SK-N-MC (cell line): ENCODE measurements around the gene CAST.
A peak's percentile ranks its signal among the peaks of the same experiment; 100 is the strongest.

Source experiments
- DNase-seq: peaks from one replicate; pipeline ENCODE4 v3.0.0-alpha.2; 2011; ENCODE audit warnings: low read depth, low spot score
- H3K27ac ChIP-seq: fragments of 200-600 bp; sonication (generic); 2 replicates; pipeline ENCODE4 v1.5.1; 2016; ENCODE audit warnings: mixed run types
- H3K36me3 ChIP-seq: fragments of 200-600 bp; sonication (generic); 2 replicates; pipeline ENCODE4 v1.6.1; 2017; ENCODE audit warnings: antibody characterized with exemption, low read length, mixed read lengths; ENCODE audit not compliant: insufficient read depth
- H3K4me3 ChIP-seq: fragments of 200-600 bp; sonication (generic); 2 replicates; pipeline ENCODE4 v1.5.1; 2016
- H3K9ac ChIP-seq: fragments of 200-600 bp; sonication (generic); 2 replicates; pipeline ENCODE4 v1.8.0; 2017; ENCODE audit warnings: mixed run types, mixed read lengths; ENCODE audit not compliant: insufficient read length
- H3K9me3 ChIP-seq: fragments of 200-600 bp; sonication (generic); 2 replicates; pipeline ENCODE4 v1.6.1; 2017; ENCODE audit warnings: low read depth, mild to moderate bottlenecking, antibody characterized with exemption, low read length, moderate library complexity, mixed read lengths
- EZH2 ChIP-seq: fragments of 200-600 bp; sonication (generic); IDR thresholded peaks from one replicate; pipeline ENCODE4 v1.6.1; 2017; ENCODE audit warnings: antibody characterized with exemption
- FOXP2 ChIP-seq: optimal IDR thresholded peaks from 2 replicates; pipeline ENCODE3; 2011; ENCODE audit warnings: mild to moderate bottlenecking, moderate library complexity; ENCODE audit not compliant: insufficient read depth; ENCODE audit errors: extremely low read length, control extremely low read depth
- POLR2AphosphoS5 ChIP-seq: IDR thresholded peaks from 2 replicates; pipeline ENCODE4 v1.6.1; 2012; ENCODE audit warnings: mild to moderate bottlenecking, low read depth, low read length, borderline replicate concordance

The CAST gene

DNA sequence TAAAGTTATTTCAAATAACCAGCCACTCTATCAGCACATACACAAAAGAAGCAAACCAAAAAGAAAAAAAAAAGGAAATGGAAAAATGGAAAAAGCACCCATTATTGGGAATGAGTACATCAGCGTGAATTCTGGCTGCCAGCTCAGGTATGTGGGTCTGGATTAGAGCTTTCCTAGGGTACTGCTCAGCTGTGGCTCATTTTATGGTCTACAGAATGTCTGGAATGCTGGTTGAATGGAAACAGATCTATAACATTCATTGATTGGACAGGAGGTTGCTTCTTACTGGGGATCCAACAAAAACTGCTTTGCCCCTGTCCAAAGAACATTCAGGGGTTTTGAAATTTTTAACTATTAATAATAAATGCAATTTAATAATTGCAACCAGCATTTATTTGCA, 3.9 kb upstream of the CAST start:
- TF ChIP-seq EZH2, result no peak
- no peak for TF ChIP-seq POLR2AphosphoS5
- no peak for TF ChIP-seq FOXP2
- Histone ChIP-seq H3K9ac (no peak overlapping the region), H3K9me3 (no peaks in the 10 kb centered on the region), H3K36me3 (no peaks in the 10 kb centered on the region), H3K4me3 (no peak overlapping the region), H3K27ac (no peak overlapping the region)
- no peak for DNase-seq

DNA sequence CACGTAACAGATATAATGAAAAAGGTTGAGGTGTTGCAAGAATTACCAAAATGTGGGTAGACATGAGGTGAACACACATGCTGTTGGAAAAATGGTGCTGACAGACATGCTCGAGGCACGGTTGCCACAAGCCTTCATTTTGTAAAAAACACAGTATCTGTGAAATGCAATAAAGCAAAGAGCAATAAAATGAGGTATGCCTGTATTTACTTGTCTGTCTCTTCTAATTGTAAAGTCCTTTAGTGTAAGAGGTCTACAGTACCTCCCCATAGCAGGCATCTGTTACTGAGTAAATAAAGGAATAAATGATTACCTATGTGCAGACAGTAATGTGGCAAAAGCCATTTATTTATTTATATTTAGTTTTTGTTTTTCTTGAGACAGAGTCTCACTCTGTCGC, 3.0 kb upstream of the CAST start:
- H3K36me3 ChIP-seq, result no peaks in the 10 kb centered on the region
- no peak overlapping the region for H3K4me3 ChIP-seq
- no peak for DNase-seq
- no peak for TF ChIP-seq FOXP2
- TF ChIP-seq EZH2, result no peak
- no peaks in the 10 kb centered on the region for H3K9me3 ChIP-seq
- no peak overlapping the region for H3K9ac ChIP-seq
- no peak overlapping the region for H3K27ac ChIP-seq

DNA sequence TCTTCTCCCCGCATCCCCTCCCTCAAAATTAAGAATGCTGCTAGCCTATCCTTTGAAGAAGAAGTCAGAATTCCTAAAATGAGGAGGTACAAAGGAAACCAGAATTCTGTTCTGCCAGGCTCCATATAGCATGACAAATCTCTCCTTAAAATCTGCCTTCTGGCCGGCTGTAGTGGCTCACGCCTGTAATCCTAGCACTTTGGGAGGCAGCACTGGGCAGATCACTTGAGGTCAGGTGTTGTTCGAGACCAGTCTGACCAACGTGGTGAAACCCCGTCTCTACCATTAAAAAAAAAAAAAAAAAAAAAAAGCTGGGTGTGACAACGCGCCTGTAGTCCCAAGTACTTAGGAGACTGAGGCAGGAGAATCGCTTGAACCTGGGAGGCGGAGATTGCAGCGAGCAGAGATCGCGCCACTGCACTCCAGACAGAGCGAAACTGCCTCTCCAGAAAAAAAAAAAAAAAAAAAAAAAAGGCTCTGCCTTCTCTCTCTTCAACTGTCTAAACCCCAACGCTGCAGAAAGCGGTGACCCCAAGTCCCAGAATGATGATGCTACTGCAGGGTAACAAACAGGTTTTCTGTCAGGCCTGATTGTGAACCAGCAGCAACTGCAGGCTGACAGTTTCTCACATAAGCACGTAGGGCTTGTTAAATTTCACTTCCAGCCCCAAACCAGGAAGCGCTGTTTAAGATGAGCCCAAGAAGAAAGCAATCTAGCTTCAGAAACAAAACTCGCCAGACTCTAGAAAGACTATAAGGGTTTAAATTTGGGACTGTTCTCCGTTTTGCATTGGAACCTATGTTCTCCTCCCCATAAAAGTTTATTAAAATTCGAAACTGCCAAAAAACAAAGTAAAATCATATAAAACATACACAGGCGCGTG, 963 bp upstream of the CAST start:
- H3K36me3 ChIP-seq, result no peaks in the 10 kb centered on the region
- peak overlapping the region; percentile 93 for H3K4me3 ChIP-seq
- H3K27ac ChIP-seq, result no peak overlapping the region
- TF ChIP-seq FOXP2, result no peak
- no peak for TF ChIP-seq EZH2
- no peak for TF ChIP-seq POLR2AphosphoS5
- DNase-seq, result no peak
- H3K9ac ChIP-seq, result peak overlapping the region; percentile 57
- H3K9me3 ChIP-seq, result no peaks in the 10 kb centered on the region

DNA sequence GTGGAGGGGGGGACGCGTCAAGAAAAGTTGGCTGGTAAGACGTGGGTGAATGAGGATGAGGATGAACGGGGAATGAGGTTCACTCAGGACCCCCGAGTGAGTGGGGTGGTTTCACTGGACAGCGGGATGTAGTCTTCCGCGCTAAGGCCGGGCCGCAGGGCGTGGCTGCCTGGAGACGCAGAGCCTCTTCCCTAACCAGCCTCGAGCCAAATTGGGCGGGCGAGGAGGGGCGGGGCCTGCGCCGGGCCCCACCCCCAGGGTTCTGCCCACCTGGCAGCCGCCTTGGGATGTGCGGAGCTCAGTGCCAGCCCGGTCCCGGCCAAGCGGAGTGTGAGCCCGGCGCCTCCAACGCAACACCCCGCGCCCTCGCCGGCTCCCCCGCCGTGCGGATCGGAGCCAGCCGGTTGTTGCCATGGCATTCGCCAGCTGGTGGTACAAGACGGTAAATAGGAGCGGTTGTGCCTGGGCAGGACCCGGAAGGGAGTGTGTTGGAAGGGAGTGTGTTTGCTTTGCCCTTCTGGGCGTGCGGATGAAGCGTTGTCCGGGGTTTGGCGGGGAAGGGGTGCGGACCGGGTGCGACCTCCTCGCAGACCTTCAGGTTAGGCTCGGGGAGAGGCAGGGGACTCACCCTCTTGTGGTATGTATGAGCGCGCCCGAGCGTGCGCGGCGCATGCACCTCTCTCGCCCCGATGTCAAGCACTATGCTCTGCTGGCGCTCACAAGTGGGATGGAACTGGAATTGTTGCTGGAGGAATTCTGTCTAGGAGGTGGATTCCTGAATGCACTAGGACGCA, 746 bp downstream of the CAST start:
- no peaks in the 10 kb centered on the region for H3K9me3 ChIP-seq
- H3K4me3 ChIP-seq, result peak overlapping the region; percentile 93
- no peaks in the 10 kb centered on the region for H3K36me3 ChIP-seq
- no peak for DNase-seq
- no peak overlapping the region for H3K27ac ChIP-seq
- no peak for TF ChIP-seq POLR2AphosphoS5
- no peak for TF ChIP-seq EZH2
- TF ChIP-seq FOXP2, result no peak
- peak overlapping the region; percentile 57 for H3K9ac ChIP-seq

DNA sequence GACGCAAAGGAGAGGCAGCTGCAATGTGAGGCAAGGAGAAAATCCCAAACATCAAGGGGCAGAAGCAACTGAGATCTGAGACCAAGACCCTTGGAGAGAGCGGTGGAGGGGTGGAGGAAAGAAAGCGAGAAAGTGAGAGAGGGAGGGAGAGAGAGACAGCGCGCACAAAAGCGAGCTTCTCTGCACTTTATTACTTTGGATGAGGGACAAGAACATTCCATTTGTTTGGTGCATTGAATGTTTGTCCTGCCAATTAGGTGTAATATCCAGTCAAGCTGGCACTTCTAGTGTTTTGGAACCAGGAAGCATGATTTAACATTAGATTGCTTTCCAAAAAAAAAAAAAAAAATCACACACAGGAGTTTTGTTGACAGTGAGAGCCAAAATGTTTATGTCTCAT, 1.4 kb downstream of the CAST start:
- Histone ChIP-seq H3K36me3 (no peaks in the 10 kb centered on the region), H3K4me3 (peak overlapping the region; percentile 93), H3K9me3 (no peaks in the 10 kb centered on the region), H3K27ac (no peak overlapping the region), H3K9ac (no peak overlapping the region)
- no peak for DNase-seq
- TF ChIP-seq EZH2 (no peak), POLR2AphosphoS5 (no peak), FOXP2 (no peak)

DNA sequence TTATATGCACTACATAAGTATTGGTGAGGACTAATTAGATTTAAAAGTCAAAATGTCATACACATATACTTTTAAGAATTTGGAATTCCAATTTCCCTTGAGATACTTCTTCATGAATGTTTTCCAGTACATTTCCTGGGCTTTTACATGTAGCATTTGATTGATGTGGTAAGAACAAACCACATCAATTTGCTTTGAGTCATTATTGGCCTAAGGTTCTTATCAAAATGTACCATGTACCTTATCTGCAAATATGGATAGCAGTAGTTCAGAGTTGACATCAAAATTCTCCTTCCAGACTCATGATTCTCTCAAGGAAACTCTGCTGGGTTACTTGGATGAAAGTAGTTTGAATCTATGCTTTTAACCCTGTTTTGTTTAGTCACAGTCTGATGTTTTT, 2.5 kb downstream of the CAST start:
- Histone ChIP-seq H3K4me3 (no peak overlapping the region), H3K36me3 (no peaks in the 10 kb centered on the region), H3K27ac (no peak overlapping the region), H3K9ac (no peak overlapping the region), H3K9me3 (no peaks in the 10 kb centered on the region)
- TF ChIP-seq EZH2 (no peak), FOXP2 (no peak), POLR2AphosphoS5 (no peak)
- no peak for DNase-seq

DNA sequence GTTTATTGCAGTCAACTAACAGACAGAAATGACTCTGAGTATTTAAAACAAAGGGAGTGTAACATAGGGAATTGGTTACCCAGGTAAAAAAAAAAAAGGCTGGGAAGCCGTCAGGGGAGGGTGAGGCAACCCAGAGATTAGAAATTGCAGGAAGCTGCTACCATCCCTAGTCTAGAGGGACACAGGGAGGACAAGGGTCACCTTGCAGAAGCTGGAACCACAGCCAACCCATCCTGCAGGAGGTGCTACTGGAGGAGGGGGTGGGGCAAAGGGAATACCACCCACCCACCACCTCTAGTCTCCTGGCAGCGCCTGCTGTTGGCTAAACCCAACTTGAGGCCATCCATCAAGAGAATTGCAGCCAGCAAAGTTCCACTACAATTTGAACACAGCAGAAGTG, 6.5 kb downstream of the CAST start:
- Histone ChIP-seq H3K9me3 (no peaks in the 10 kb centered on the region), H3K4me3 (no peak overlapping the region), H3K27ac (no peak overlapping the region), H3K36me3 (no peaks in the 10 kb centered on the region), H3K9ac (no peak overlapping the region)
- DNase-seq, result no peak
- no peak for TF ChIP-seq EZH2
- no peak for TF ChIP-seq POLR2AphosphoS5
- no peak for TF ChIP-seq FOXP2

DNA sequence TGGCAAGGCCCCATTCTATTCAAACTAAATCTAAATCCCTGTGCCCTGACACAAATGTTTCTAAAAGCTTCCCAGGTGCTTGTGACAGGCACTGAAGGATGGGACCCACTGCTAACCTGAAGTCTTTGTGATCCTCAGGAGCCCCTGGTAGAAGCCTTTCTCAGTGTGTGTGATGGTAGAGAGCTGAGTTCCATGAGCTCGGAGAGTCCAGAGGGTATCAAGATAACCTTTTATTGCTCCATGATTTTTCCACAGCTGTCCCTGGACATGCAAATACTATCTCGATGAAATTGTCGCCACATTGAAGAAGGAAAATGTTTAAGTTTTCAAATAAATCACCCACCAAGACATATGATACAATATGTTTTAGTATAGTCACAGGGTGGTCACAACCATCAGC, 7.7 kb downstream of the CAST start:
- no peak for TF ChIP-seq FOXP2
- TF ChIP-seq EZH2, result no peak
- no peak for TF ChIP-seq POLR2AphosphoS5
- no peaks in the 10 kb centered on the region for H3K9me3 ChIP-seq
- no peak overlapping the region for H3K4me3 ChIP-seq
- no peak for DNase-seq
- no peaks in the 10 kb centered on the region for H3K36me3 ChIP-seq
- no peak overlapping the region for H3K27ac ChIP-seq
- H3K9ac ChIP-seq, result no peak overlapping the region

DNA sequence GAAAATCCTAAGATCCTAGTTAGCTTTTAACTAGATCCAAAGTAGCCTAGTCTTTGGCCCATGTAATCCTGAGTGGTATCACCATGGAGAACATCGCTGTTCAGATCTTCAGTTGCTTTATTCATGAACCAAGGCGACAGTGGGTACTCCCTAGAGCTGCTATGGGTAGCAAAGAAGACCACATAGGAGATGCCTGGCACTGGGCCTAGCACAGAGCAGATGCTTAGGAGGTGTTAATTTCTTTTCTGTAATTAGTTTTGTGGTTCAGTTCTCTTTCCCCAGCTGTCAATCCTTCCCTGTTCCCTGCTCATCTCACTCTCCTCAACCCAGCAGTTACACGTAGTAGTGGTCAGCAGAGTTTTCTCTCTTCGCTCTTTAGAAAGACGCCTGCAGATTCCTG, 9.3 kb downstream of the CAST start:
- no peaks in the 10 kb centered on the region for H3K36me3 ChIP-seq
- H3K9me3 ChIP-seq, result no peaks in the 10 kb centered on the region
- TF ChIP-seq EZH2 (no peak), POLR2AphosphoS5 (no peak), FOXP2 (no peak)
- H3K9ac ChIP-seq, result no peak overlapping the region
- no peak for DNase-seq
- no peak overlapping the region for H3K27ac ChIP-seq
- H3K4me3 ChIP-seq, result no peak overlapping the region
